ENCODE data around the gene TMEM51.
"Not testable (repeated sequence)": the region's sequence is repeated elsewhere in the genome, so short reads cannot be mapped to it uniquely, and the experiment has no call there.

The TMEM51 gene

DNA sequence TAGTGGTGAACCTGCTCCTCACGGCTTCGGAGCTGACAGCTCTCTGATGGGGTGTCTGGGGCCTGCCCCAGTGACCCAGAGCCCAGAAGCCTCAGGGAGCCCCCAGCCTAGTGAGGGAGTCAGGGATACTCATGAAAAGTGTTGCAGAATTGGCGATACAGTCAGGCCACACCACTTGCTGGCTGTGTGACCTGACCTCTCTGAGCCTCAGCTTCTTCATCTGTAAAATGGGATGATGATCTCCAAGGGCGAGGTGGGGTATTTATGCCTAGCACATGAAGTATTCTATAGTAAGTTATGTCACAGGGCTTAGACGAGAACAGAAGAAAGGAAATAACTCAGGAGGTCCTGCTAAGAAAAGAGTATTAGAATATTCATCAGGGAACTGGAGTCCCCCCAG is 1.6 kb downstream of the TMEM51 start:
- DNase-seq, result no peak

DNA sequence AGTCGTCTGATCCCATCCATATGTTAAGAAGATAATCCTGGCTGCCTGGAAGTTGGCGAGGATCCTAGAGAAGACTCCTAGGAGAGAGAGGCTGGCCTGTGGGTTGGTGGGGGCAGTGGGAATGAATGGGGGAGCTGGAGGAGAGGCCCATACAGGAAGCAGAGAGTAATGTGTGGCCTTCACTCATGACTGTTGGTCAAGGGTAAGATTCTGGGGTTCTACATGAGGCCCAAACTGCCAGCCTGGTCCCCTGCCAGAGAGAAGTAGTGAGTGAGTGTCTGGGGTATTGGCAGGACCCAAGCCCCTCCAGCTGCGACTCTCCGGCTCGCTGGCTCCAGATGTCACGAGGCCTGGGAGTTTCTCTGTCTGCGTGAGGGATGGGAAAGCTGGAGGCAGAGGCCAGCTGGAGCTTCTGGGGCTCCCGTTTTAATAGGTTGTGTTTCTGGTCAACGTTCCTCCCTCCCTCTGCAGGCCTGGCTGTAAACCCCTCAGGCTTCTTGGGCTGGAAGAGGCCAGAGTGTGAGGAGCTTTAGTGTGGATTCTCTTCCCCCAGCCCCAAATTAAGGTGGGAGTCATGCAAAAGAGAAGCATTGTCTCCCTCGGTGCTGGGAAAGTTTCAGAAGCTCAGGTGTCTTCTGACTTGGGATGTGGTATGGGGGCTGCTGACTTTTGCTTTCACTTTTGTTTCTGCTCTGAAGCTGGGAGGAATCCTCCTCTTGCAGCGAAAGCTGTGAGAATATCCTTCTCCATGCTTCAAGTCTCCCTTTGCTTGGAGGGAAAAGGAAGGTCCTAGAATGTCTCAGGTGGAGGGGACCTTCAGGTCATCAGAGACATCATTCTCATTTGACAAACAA is 2.6 kb downstream of the TMEM51 start:
- peak in 1 of 5 experiments; percentile 12 for DNase-seq

DNA sequence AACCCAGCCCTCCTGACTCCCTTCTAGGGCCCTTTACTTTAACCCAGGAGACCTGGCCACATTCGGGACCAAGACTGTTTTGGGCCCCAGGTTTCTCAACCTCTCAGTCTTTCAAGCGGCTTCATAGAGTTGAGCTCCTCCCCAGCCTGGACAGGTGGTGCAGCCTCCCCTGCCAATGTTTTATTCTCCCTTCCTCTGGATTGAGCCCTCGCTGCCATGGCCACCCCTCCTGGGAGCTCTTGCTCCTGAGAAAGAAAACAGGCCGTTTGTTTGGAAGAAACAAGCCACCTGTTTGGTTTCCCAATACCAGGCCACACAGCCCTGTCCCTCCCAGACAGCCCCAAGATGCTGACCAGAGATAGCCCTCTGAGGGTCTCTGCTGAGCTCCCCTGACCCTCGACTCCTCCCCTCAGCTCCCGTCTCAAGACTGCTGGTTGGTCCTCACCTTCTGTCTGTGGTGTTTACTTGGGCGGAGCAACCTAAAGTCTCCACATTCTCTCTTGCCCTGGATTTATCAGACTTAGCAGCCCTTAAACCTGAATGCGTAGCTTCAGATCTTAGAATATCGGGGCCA is 3.3 kb downstream of the TMEM51 start:
- DNase-seq, result no peak

DNA sequence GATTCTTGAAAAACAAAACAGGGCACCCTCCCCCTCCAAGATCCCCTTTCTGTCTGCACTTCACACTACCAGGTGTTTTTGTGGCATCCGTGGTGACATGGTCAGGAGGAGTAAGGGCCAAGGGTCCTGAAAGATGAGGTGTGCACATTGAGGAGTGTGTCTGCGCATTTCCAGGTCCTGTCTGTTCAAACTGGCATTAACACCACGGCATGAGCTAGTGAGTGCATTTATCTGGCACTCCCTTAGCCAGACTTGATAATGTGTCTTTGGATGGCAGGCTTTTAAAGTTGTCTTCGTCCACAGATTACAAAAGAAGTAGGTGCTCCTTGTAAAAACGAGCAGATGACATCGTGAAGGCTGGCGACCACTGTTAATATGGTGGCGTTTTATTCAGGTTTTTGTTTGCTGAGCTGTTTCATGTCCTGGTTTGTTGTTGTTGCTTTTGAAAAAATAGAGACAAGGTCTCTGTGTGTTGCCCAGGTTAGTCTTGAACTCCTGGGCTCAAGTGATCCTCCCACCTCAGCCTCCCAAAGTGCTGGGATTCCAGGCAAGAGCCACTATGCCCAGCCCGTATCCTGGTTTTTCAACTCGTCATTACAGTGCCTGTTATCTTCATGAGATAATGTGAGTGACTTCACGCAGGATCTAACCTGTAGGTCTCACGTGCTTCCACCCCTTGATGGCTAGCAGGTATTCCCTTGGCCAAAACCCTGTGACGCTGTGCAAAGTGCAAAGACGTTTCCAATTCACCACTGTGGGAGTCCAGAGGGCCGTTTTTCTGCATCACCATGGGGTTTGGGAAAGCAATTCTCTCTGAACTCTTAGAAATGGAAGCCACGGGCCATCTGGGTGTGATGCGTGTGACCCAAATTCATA is 4.2 kb downstream of the TMEM51 start:
- DNase-seq, result no peak

DNA sequence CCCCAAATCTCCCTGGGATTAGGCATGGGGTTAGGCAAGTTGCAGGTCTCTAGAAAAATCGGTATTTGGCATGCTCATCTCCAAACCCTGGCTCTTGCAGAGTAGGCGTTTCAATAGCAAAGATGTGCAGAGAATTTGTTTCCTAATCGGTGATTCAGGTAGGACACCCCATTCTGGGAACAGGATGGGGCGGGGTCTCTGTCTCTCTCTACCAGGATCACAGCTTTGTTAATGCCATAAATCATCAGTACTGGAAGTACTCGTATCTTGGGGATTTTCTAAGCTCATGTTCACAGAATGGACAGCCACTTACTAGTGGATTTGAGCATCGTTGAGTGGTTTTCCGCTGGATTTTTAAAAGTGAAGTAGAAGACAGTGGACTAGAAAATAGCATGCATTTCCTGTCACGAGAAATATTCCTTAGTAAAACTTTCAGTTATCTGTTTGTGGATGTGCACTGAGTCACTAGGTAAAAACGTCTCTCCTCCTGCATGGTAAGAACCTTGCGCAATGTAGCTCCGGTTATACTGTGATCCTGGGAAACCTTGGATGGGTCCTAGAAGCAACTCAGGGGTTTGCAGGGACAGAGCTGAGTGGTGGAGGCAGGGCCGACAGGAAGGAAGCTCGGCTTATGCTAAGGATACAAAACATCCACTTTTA is 5.1 kb downstream of the TMEM51 start:
- DNase-seq, result no peak

DNA sequence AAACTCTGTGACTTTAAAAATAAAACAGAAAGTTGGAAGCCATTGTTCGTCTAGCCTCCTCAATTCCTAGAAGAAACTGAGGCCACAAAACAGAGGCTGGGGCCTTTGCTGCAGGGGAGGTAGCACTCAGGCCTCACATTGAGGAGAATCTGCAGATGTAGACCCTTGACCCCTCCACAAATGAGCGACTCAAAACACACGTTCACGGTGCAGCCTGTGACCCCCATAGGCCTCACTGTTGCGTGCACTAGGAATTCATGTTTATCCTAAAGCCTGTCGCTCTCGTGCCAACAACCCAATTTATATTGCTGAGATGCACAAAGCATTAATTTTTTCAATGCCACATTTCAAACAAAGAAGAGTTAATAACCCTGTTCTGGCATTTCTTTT is 5.6 kb downstream of the TMEM51 start:
- DNase-seq, result no peak

DNA sequence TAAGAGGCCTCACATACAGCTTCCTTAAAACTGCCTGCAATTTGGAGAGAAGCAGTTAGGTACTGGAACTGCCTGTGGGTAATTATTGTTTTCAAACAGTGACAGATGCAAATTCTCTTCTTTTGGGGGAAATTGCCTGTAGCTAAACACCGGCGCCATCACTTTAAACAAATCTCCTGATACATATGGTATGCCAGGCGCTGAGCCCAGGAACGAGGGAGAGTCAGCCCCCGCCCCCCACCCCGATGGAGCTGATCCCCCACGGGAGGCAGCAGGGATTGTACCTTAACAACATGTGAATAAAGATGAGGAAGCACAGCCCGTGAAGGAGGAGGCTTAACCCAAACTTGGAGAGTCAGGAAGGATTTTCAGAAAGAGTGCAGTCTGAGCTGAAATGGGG is 7.1 kb downstream of the TMEM51 start:
- no peak for DNase-seq

DNA sequence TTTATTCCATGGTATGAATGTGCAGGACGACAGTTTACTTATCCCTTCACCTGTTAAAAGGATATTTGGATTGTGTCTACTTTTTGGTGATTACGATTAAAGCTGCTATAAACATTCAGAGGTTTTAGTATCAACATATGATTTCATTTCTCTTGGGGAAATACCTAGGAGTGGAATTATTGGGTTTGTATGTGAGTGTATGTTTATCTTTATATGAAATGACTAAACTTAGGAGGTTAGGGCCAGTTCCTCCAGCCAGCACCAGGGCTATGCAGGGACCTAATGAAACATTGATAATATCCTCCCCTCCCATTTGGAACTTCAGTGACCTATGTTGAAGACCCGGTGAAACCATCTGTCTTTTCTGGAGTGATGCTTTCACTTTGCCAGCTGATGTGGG is 13.8 kb downstream of the TMEM51 start:
- DNase-seq, result no peak

DNA sequence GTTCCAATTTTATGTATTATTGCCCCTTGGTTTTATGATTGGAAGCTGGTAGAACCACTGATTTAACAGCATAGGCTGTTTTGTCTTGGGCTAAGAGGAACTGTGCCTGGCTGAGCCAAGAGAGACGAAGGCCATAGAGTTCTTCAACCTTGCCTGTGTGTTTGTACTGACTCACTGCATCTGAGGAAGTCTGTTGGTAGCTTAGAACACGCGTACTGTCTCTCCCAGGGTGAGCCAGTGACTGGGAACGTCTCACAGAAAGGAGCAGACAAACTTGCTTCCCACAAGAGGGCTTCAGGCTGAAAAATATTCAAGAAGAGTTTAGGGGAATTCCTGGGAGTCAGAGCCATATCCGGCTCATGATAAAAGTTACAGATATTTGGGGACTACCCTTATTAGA is 14.9 kb downstream of the TMEM51 start:
- no peak for DNase-seq

DNA sequence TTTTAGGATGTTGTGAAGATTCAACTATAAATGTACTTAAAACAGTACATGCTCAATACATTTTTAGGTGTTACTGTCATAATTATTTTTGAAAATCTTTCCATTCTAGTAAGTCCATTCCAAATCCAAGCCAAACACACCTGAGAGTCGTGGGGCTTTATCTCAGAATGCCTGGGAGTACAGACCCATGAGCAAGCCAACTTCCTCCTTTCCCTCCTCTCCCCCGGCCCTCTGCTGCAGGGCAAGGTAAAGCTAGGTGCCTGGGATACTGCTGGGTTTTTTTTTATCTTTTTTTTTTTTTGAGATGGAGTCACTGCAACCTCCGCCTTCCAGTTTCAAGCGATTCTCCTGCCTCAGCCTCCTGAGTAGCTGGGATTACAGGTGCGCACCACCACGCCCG is 16.5 kb downstream of the TMEM51 start:
- DNase-seq, result no peak

DNA sequence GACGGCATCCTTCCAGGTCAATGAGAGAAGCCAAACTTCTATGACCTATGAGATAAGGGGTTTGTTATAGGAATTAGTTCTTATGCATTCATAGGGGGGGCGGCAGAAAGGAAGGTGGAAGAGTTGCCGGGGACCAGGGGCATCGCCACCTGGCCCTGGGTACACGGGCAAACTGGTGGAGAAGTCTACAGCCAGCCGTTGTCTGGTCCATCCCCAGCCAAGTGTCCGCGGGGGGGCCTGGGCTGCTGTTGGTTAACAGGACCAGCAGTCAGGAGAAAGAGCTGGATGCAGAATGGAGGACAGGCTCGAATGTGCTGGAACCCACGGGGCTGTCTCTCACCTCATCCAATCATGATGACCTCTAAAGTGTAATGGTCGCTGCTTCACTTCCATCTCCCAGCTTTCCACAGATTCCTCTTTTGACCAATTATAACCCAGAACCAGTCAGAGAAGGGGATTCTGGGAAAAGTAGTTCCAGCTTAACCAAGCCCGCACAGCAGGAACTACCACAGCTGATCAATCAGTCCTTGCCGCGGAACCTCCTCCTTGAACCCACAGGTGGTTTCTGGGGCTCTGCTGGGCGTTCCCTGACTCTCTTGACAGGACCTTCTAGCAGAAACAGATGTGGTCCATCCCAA is 17.8 kb downstream of the TMEM51 start:
- no peak for DNase-seq

DNA sequence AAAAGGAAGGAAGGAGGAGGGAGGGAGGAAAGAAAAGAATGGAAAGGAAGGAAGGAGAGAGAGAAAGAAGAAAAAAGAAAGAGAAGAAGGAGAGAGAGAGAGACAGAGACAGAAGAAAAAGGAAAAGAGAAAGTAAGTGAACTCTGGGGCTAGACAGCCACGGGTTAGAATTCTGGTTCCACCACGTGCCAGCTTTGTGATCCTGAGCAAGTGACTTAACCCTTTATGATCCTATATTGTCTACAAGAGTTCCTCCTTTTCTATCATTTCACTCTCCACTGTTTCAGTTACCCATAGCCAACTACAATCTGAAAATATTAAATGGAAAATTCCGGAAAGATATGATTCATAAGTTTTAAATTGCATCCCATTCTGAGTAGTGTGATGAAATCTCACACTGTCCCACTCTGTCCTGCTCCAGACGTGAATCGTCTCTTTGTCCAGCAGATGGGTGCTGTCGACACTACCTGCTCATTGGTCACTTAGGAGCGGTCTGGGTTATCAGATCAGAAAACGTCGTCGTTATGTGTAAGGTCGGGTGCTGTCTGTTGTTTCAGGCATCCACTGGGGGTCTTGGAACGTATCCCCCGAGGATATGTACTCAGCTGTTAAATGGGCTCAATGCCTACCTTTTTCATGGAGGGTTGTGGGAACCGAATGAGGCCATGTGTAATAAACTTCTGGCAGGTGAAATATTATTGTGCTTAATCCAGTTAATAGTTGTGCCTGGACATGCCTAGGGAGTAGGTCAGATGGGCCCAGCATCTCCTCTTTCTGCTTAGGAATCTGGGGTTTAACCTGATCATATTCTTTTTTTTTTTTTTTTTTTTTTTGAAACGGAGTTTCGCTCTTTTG is 19.1 kb downstream of the TMEM51 start:
- DNase-seq, result no peak

DNA sequence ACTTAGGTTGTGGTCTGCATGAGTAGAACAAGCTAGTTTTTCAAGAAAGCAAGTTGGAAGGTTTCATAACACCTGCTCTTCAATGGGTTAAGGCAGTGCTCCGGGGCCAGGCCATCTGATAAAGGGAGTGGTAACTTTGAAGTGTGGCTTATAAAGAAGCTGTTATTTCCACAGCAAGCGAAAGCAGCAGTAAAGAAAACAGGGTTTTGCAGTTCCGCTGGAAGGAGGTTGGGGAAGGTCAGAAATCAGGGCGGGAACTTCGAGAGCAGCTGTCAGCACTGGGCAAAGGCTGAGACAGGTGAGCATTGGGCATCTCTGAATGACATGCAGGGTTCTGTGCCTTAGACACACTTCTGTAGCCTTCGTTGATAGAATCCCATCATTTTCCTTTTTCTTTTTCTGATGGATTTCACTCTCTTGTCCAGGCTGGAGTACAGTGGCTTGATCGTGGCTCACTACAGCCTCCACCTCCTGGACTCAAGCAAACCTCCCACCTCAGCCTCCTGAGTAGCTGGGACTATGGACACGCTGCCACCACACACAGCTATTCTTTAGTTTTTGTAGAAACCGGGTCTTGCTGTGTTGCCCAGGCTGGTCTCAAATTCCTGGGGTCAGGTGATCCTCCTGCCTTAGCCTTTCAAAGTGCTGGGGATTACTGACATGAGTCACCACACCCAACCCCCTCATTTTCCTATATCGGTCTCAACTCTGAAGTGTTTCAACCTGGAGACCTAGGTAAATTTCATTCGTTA is 20.5 kb downstream of the TMEM51 start:
- DNase-seq, result peak in 1 of 5 experiments; percentile 46

DNA sequence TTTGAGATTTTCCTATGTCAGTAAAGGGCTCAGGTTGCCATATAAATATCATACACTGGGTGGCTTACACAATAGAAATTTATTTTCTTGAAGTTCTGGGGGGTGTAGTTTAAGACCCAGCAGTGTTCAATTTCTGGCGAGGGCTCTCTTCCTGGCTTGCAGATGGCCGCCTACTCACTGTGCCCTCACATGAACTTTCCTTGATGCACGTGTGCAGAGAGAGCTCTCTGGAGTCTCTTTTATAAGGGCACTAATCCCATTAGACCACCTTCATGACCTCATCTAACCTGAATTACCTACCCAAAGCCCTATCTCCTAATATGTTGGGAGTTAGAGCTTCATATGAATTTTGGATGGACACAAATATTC is 21.1 kb downstream of the TMEM51 start:
- no peak for DNase-seq

DNA sequence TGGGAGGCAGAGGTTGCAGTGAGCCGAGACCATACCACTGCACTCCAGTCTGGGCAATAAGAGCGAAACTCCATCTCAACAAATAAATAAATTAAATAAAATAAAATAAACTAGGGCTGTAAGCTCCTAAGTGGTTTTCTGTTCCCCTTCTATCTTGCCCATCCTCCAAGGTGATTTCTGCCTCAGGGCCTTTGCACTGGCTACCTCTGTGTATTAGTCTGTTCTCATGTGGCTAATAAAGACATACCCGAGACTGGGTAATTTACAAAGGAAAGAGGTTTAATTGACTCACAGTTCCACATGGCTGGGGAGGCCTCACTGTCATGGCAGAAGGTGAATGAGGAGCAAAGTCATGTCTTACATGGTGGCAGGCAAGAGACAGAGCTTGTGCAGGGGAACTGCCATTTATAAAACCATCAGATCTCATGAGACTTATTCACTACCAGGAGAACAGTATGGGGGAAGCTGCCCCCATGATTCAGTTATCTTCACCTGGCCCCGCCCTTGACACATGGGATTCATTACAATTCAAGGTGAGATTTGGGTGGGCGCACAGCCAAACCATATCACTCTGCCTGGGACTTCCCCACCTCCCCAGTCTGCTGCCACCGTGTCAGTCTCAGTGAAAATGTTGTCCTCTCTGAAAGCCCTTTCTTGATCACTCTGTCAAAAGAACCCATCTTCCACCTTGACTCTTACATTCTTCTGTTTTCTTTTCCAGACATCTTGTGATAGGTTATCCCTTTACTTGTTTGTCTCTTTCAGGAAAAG is 22.0 kb downstream of the TMEM51 start:
- not testable (repeated sequence) for DNase-seq

DNA sequence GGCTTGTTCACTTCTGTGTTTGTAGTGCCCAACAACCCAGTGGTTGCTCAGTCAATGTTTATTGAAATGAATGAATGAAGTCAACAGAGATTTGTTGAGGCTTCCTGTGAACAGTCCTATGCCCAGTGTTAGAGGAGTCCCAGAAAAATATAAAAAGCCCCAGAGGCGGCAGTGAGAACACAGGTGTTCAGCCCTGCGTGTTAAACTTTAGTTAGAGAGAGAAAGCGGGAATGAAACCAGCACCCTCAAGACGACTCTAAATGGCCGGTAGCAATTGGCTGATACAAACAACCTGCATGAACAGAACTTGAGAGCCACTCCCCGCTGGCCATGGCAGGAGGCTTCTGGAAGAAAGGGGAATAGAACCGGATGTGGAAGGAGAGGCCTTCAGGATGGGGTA is 22.6 kb downstream of the TMEM51 start:
- no peak for DNase-seq

DNA sequence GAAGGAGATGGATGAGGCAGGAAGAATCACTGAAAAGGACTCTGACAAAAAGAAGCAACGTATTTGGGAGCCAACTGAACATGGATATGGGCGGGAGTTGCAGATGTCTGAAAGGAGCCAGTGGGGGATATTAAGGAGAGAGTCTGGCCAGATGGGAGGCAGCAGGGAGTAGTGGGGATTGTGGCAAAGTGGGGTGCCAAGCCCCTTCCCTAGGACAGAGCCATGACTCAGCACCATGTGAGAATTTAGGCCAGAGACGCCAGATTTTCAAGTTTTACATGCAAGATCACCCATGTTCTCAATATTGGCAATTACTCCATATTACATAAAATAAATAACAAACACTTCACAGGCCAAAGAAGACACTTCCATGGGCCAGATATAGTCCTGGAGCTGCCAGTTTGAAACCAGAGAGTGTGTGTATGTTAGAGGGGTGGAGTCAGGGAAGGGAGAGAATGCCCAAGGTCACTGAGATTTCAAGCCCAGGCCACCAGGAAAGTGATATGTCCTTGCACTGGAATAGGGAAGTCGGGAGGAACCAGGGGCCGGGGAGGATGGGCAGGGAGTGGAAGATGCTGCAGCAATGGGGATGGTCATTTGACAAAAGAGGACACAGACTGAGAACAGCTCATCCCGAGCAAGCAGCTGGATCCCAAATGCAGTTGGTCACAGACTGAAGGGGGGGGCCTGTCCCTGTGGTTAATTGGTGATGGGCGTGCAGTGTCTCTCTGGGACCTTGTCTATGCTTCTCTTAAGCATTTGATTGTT is 23.5 kb downstream of the TMEM51 start:
- DNase-seq, result no peak

DNA sequence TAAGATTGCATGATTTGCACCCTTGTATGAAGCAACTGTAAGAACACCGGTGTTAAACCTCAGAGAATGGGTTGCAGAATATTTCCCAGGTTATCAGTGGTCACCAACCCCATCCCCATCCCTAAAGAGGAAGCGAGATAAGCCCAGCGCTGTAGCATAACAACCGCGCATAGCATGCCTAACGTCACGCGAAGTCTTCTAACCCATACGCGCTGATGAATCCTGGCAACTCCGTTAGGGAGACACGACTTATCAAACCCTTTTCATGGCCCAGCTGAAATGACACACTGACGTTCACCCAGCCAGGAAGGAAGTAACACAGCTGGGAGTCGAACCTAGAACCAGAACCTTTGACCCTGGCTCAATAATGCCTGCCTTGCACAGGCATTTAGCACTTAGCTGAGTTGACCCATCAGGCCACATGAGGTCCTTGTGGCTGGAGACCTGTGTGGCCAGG is 24.2 kb downstream of the TMEM51 start:
- DNase-seq, result no peak
